Panc1 (cell line): ENCODE measurements around the gene AGBL3.

Experiments
- CTCF ChIP-seq: fragments of 450-650 bp; IDR thresholded peaks from 2 replicates; pipeline ENCODE4 v1.5.1; 2017; ENCODE audit warnings: mild to moderate bottlenecking
- POLR2AphosphoS5 ChIP-seq: IDR thresholded peaks from 2 replicates; pipeline ENCODE4 v1.6.1; 2012; ENCODE audit warnings: mild to moderate bottlenecking, low read depth, low read length, moderate library complexity
- REST ChIP-seq, 2 experiments: IDR thresholded peaks; 2 replicates each; pipeline ENCODE4 v1.6.1; 2011 to 2012; ENCODE audit warnings: low read depth in 2 of 2, control low read depth in 1 of 2, low read length in 1 of 2, mild to moderate bottlenecking in 1 of 2, moderate library complexity in 1 of 2; ENCODE audit not compliant: insufficient read depth in 1 of 2
- SIN3A ChIP-seq: IDR thresholded peaks from 2 replicates; pipeline ENCODE4 v1.6.1; 2012; ENCODE audit warnings: low read depth, mild to moderate bottlenecking, low read length, moderate library complexity, borderline replicate concordance; ENCODE audit not compliant: insufficient read depth
- TCF7L2 ChIP-seq: IDR thresholded peaks from 2 replicates; pipeline ENCODE4 v1.6.1; 2011; ENCODE audit warnings: mild to moderate bottlenecking, low read depth, low read length, inconsistent platforms

- TF ChIP-seq CTCF (no peak), POLR2AphosphoS5 (no peak), REST (IDR thresholded peaks at IDR 0.05; ENCODE audit: insufficient read depth in 1 of 2, low read depth in 2 of 2, low read length in 1 of 2) (no peak), TCF7L2 (no peak), SIN3A (no peak)
Observed at GRCh38 chr7:134940729-134941128, 45.6 kb upstream of the AGBL3 start.
